DMS79 (cell line): Measurements from ENCODE around the gene SHLD1.

Experiments used
- DNase-seq: peaks from one replicate; lab custom pipeline; 2025; lab: John Stamatoyannopoulos, UW

SHLD1 gene

DNA sequence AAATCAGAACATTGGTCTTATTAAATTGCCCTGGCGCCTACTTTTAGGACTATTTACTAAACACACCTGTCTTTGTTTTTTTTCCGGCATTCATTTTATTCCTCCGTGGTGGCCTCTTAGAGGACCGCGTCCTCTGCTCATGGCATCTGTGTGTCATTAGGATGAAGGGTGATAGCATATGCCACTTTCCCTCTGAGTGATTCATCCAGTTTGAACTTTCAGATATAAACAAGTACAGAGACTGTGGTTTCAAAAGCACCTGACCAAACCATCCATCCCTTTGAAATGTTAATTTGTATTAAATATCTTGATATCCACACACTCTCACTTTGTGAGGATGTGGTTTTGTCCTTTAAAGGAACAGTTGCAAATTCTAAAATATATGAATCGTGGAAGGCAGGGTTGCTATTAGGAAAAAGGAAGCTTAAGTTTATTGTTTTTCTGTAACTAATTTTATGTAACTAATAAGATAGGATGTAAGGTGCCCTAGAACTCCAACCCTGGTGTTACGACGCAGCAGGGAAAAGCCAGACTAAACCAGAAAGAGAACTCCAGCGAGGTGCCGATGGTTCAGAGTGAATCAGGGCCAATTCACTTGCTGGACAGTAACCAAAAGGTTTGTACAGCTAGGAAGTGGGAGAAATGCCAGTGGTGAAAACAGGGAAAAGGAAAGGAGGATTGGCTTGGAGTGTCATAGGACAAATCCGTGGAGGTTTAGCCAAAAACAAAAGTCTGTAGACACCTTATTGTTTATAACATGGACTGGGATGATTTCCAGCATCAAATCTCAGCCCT lies 98.7 kb downstream of the SHLD1 start:
- no peak for DNase-seq

DNA sequence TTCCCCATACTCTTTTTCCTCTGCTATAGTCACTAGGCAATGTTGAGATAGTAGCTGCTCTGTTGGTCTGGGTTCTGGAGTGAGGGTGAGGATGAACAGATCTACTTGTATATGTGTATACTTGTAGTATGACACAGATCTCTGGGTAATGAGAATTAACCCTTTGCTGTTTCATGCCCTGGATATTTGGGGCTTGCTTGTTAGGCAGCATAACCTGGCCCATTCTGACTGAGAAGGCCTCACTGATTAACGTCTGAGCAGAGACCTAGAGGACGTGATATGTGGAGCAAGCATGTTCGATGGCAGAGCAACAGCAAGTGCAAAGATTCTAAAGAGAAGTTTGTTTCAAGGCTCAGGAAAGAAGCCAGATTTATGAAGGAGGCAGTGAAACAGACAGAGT lies 105.7 kb downstream of the SHLD1 start:
- no peak for DNase-seq

DNA sequence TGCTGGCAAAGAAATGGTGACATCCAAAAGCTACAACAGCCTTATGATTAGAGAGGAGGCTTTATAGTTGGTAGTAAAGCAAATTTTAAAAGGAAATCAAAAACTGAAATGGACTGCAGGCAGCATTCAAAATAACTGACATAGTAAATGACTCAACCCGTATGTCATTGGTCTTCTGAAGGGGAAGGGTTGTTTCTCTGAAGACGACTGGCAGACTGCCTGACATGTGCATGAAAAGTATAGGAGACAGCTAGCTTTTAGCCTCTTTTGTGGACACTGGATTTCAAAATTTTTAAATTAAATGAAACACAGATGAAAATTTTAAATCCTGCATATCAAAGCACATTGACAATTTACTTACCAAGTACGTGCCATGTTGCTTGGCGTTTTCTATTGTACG lies 109.4 kb downstream of the SHLD1 start:
- DNase-seq = no peak

DNA sequence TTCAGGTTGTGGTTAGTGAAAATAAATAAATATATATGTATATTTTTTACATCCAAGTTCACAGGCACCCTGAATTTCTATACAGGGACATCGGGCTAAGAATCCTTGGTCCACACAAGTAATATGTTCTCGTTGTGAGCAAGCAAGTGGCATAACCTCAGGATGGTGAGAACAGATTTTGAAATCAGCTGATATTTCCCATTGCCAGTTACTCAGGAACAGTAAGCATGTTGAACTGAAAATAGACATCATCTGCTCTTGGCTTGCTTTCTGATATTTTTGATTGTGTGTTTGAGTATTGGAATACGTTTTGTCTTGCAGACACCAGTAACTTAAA lies 112.5 kb downstream of the SHLD1 start:
- no peak for DNase-seq

GRCh38 chr20:5863040-5863833 lies 113.0 kb downstream of the SHLD1 start:
- no peak for DNase-seq

DNA sequence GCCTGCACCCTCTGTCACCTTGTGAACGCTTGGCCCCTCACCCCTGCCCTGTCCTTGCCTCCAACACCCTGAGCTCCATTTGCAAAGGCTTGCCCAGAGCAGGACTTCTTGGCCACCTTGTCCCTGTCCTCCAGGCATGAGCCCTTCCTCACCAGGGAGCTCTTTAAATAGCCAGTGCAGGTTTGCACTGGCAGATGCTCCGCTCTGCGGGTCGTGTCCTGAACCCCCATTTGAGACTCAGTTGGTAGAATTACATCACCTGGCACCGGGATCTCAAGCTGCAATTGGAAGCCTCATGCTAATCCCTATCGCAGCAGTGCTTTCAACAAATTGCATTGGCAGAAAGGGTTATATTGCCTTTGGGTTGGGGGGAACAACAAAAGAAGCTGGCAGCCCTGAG lies 114.2 kb downstream of the SHLD1 start:
- no peak for DNase-seq

DNA sequence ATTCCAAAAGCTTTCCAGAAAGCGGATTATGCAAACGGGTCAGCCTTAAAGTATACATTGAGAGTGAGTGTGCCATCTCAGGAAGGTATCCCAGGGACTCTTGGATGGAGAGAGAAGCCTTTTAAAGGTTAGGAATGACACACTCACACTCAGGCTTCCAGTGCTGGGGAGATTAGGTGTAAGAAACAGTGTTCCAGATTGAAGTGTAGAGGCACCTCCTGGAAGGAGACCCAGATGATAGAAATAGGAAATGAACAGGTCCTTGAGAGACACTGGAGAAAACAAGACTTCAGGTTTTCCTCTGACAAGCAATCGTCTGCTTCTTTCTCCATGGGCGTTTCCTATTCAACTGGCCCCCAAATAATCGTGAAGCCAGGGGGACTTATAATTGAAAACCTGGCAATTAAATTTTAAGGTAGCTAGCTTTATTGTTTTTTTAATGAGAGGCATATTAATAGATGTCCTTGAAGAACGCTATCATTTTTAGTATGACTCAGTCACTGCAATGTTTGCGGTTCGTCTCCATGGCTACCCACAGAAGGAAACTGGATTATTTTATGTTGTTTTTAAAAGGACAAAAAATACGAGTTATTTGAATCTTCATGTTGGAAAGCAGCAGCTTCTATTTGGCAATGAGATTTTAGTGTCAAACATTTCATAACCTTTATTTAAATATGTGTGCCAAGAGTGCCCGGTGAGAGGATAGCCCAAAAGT lies 114.8 kb downstream of the SHLD1 start:
- DNase-seq = no peak

GRCh38 chr20:5865604-5866003 lies 115.4 kb downstream of the SHLD1 start:
- no peak for DNase-seq

GRCh38 chr20:5870568-5870981 lies 120.4 kb downstream of the SHLD1 start:
- DNase-seq = no peak

GRCh38 chr20:5871459-5872410 lies 121.5 kb downstream of the SHLD1 start:
- DNase-seq = no peak

GRCh38 chr20:5877128-5877527 lies 126.9 kb downstream of the SHLD1 start:
- DNase-seq = no peak

GRCh38 chr20:5880326-5880725 lies 130.1 kb downstream of the SHLD1 start:
- DNase-seq = no peak

- DNase-seq = no peak
Measured at GRCh38 chr20:5881703-5882102, 131.5 kb downstream of the SHLD1 start.

DNA sequence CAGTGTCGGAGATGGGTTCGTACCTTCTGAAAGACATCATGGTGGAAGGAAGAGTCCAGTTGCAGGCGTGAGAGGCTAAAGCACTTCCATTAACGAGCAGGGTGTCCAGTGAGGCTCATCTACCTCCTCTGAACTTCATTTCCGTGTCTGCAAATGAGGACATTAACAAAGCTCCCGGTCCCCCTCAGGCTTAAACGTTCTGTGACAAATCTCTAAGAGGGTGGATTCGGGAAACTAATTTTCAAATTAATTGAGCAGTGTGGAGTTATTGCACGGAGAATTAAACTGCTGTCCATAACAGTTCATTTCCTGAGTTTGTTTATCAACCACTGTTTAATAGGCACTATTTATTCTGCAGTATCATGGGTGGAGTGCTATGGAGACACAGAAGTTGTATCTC lies 132.0 kb downstream of the SHLD1 start:
- DNase-seq = no peak

- DNase-seq = no peak
Measured at GRCh38 chr20:5884465-5885335, 134.5 kb downstream of the SHLD1 start.

DNA sequence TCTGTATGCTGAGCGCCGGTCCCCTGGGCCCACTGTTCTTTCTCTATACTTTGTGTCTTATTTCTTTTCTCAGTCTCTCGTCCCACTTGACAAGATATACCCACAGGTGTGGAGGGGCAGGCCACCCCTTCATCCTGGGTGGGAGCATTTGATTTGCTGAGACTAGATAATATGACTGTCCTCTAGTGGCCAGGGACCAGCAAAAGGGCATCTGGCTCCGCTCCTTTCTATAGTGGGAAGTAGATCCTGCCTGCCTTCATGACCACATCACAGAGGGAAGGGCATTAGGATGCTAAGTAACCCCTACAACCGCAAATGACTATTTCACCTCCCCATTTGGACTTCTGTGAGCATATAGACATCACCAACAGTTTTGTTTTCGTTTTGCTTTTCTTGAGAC lies 135.7 kb downstream of the SHLD1 start:
- no peak for DNase-seq

DNA sequence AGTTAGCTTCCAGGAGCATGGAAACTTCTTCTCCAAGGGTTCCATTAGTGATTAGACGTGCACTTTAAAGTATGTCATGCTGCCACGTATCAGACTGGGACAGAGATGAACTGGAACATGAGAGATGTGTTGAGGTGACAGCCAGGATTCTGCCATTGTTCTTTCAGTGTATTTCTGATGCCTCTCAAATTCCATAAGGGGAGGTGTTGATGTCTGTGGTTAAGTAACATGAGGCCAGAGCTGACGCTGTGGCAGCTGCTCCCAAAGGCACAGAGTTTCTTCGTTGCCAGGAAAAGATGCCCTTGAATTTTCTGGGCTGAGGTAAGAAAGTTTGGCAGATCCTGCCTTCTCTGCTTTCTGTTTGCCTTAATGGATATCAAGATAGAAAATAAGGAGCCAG lies 136.6 kb downstream of the SHLD1 start:
- DNase-seq = peak; percentile 17

- DNase-seq = no peak
Measured at GRCh38 chr20:5887386-5887785, 137.2 kb downstream of the SHLD1 start.

DNA sequence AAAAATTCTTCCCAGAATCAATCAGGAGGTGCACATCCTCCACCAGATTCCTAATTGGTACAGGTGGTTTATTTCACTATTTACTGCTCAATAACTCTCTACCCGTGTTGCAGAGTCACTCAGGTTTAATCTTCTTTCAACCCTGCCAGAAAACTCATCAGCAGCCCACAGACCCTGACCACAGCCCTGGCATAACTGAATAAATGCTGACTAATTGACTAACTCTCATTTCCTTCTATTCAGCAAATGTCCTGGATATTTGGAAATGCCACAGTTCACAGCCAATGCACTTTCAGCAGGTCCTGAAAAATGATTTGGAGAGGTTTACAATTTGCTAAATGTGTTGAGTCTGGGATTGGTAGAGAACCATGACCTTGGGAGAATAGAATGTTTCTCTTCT lies 137.8 kb downstream of the SHLD1 start:
- no peak for DNase-seq

GRCh38 chr20:5890773-5891441 lies 140.7 kb downstream of the SHLD1 start:
- DNase-seq = no peak
